ENCODE measurements around the gene IRS1.

DNA sequence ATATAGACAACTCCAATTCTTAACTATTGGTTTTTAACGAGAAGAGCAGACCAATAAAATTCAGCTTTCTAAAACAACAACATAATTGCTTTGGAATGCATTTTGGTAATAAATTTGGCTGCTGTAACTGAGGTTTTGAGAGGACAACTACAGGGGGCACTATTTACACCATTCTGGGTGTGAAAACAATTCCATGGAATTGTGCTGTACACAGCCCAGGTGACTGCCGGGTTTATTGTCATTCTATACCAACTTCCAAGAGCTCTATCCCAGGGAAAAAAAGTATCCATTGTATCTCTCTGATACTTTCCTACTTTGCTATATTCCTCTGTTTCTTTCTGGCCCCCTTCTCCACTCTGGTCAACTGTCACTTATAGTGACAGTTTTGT, 38.4 kb downstream of the IRS1 start:
- TF ChIP-seq, protein P1, sequence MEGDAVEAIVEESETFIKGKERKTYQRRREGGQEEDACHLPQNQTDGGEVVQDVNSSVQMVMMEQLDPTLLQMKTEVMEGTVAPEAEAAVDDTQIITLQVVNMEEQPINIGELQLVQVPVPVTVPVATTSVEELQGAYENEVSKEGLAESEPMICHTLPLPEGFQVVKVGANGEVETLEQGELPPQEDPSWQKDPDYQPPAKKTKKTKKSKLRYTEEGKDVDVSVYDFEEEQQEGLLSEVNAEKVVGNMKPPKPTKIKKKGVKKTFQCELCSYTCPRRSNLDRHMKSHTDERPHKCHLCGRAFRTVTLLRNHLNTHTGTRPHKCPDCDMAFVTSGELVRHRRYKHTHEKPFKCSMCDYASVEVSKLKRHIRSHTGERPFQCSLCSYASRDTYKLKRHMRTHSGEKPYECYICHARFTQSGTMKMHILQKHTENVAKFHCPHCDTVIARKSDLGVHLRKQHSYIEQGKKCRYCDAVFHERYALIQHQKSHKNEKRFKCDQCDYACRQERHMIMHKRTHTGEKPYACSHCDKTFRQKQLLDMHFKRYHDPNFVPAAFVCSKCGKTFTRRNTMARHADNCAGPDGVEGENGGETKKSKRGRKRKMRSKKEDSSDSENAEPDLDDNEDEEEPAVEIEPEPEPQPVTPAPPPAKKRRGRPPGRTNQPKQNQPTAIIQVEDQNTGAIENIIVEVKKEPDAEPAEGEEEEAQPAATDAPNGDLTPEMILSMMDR (IDR thresholded peaks at IDR 0.05) = no peak
- no peak for TF ChIP-seq POLR2AphosphoS5 (IDR thresholded peaks at IDR 0.05)
- TF ChIP-seq POLR2A (IDR thresholded peaks at IDR 0.05) = no peak
